Panc1 (cell line): ENCODE results near the gene RASSF5. TPM values are rescaled to one million over a fixed set of nuclear protein-coding genes. Genes with fewer than 3 reads are reported as not detected.

Source experiments
- ATAC-seq: fragments of 200-7000 bp; cut with Tn5 transposase; 2 replicates; pipeline ENCODE4 v1.9.1; 2020; ENCODE audit warnings: mild to moderate bottlenecking, moderate library complexity
- Bru-seq: library from RNA; stranded (reverse); fragments of 400-500 nt; gene quantifications from one replicate; lab custom pipeline; 2021; lab: Mats Ljungman, UMichigan
- BruChase-seq, 2 experiments: library from RNA; stranded (reverse); fragments of 400-500 nt; gene quantifications; one replicate each; lab custom pipeline; 2021; lab: Mats Ljungman, UMichigan
- BruUV-seq: library from RNA; stranded (reverse); fragments of 400-500 nt; replicated peaks from 2 replicates; lab custom pipeline; 2021; lab: Mats Ljungman, UMichigan
- CTCF ChIA-PET: fragments of 300-600 bp; sonication (Branson Sonifier 250); formaldehyde crosslinking; loops from one replicate; lab custom pipeline; 2022; ENCODE audit warnings: antibody characterized with exemption; lab: Charles Lee
- POLR2A ChIA-PET: fragments of 300-600 bp; sonication (Branson Sonifier 250); formaldehyde crosslinking; loops from one replicate; lab custom pipeline; 2022; ENCODE audit warnings: antibody characterized with exemption; lab: Charles Lee
- DNase-seq: peaks from one replicate; pipeline ENCODE4 v3.0.0-alpha.2; 2010; ENCODE audit warnings: low read depth, low spot score
- H3K27ac ChIP-seq: 2 replicates; pipeline ENCODE4 v1.5.1; 2011; ENCODE audit warnings: mild to moderate bottlenecking, low read length, inconsistent platforms
- H3K27me3 ChIP-seq: fragments of 200-500 bp; sonication (Bioruptor generic); 2 replicates; pipeline ENCODE4 v1.6.0; 2014; ENCODE audit warnings: low read length, inconsistent platforms; ENCODE audit not compliant: control insufficient read depth, insufficient read depth
- H3K36me3 ChIP-seq: fragments of 200-500 bp; sonication (Bioruptor generic); 2 replicates; pipeline ENCODE4 v1.5.1; 2014; ENCODE audit warnings: inconsistent platforms, mild to moderate bottlenecking, low read length, moderate library complexity; ENCODE audit not compliant: control insufficient read depth, insufficient read depth
- H3K4me1 ChIP-seq: 2 replicates; pipeline ENCODE4 v1.5.1; 2011; ENCODE audit warnings: inconsistent platforms, mild to moderate bottlenecking, low read length, moderate library complexity; ENCODE audit not compliant: control insufficient read depth, insufficient read depth
- H3K4me3 ChIP-seq, 2 experiments: 2 replicates each; pipeline ENCODE4 v1.5.1; 2011 to 2012; ENCODE audit warnings: low read depth in 2 of 2, low read length in 2 of 2, mild to moderate bottlenecking in 2 of 2, inconsistent platforms in 1 of 2, moderate library complexity in 1 of 2
- H3K9me3 ChIP-seq: fragments of 200-500 bp; sonication (Bioruptor generic); 2 replicates; pipeline ENCODE4 v1.5.1; 2014; ENCODE audit warnings: low read depth, mild to moderate bottlenecking, inconsistent platforms, low read length, moderate library complexity; ENCODE audit not compliant: control insufficient read depth, insufficient read depth
- POLR2AphosphoS5 ChIP-seq: IDR thresholded peaks from 2 replicates; pipeline ENCODE4 v1.6.1; 2012; ENCODE audit warnings: mild to moderate bottlenecking, low read depth, low read length, moderate library complexity
- REST ChIP-seq, 2 experiments: IDR thresholded peaks; 2 replicates each; pipeline ENCODE4 v1.6.1; 2011 to 2012; ENCODE audit warnings: low read depth in 2 of 2, control low read depth in 1 of 2, low read length in 1 of 2, mild to moderate bottlenecking in 1 of 2, moderate library complexity in 1 of 2; ENCODE audit not compliant: insufficient read depth in 1 of 2
- SIN3A ChIP-seq: IDR thresholded peaks from 2 replicates; pipeline ENCODE4 v1.6.1; 2012; ENCODE audit warnings: low read depth, mild to moderate bottlenecking, low read length, moderate library complexity, borderline replicate concordance; ENCODE audit not compliant: insufficient read depth
- TCF7L2 ChIP-seq: IDR thresholded peaks from 2 replicates; pipeline ENCODE4 v1.6.1; 2011; ENCODE audit warnings: mild to moderate bottlenecking, low read depth, low read length, inconsistent platforms
- in situ Hi-C: cut with HindIII; loops from 2 replicates; pipeline ENCODE4 v1.10.0; 2016; ENCODE audit warnings: low sequenced_read_pairs, low pct_unique_long_range_greater_than_20kb
- intact Hi-C: fragments of 100-400 bp; cut with micrococcal nuclease; formaldehyde crosslinking; loops from one replicate; pipeline ENCODE4 v1.10.0; 2022; ENCODE audit not compliant: unreplicated experiment
- long read RNA-seq: library from polyadenylated mRNA; unstranded; transcript quantifications from one replicate; pipeline ENCODE4 v2.0.0, GENCODE V29; 2021; ENCODE audit not compliant: unreplicated experiment
- polyA plus RNA-seq: library from polyadenylated mRNA; unstranded; fragments of >200 nt; gene quantifications from one replicate; pipeline ENCODE4 v1.2.1, GENCODE V29; 2012; ENCODE audit warnings: missing spikeins; ENCODE audit not compliant: insufficient read length
- total RNA-seq: library from RNA; stranded (reverse); gene quantifications from one replicate; pipeline ENCODE4 v1.2.1, GENCODE V29; 2021; ENCODE audit not compliant: unreplicated experiment
- TF ChIP-seq, protein P1 (sequence below): fragments of 450-650 bp; IDR thresholded peaks from 2 replicates; pipeline ENCODE4 v1.5.1; 2017; ENCODE audit warnings: mild to moderate bottlenecking

RASSF5 gene
- 1.6 TPM for total RNA-seq
- polyA plus RNA-seq, result 0.79 TPM
- Bru-seq, nascent RNA, result percentile 23 among the genes with signal in this experiment
- BruChase-seq, experiment 1, labeled RNA remaining after a 2-hour chase, result percentile 21 among the genes with signal in this experiment
- BruChase-seq, experiment 2, labeled RNA remaining after a 6-hour chase, result percentile 25 among the genes with signal in this experiment
- long read RNA-seq, partial matches to known transcripts, result 0 of 4 reads
- long read RNA-seq, other reads (novel, unspliced or antisense), result 1 of 4 reads

- Histone ChIP-seq H3K27ac (no peak within 1 kb of the TSS), H3K9me3 (no peaks in the 10 kb centered on the region), H3K4me3 (peak within 1 kb of the TSS; percentile 33 to 42), H3K4me1 (no peaks in the 10 kb centered on the region), H3K27me3 (peaks cover 35% of the 10 kb centered on the region), H3K36me3 (no peaks in the 10 kb centered on the region)
- no peak for DNase-seq
- ChIA-PET POLR2A (no interaction called here), CTCF (no interaction called here)
- TF ChIP-seq REST (IDR thresholded peaks at IDR 0.05; ENCODE audit: insufficient read depth in 1 of 2, low read depth in 2 of 2, low read length in 1 of 2) (no peak), SIN3A (no peak), TCF7L2 (peak; percentile 51; the same call in 1 of the 2 replicates), POLR2AphosphoS5 (no peak)
- TF ChIP-seq, protein P1, sequence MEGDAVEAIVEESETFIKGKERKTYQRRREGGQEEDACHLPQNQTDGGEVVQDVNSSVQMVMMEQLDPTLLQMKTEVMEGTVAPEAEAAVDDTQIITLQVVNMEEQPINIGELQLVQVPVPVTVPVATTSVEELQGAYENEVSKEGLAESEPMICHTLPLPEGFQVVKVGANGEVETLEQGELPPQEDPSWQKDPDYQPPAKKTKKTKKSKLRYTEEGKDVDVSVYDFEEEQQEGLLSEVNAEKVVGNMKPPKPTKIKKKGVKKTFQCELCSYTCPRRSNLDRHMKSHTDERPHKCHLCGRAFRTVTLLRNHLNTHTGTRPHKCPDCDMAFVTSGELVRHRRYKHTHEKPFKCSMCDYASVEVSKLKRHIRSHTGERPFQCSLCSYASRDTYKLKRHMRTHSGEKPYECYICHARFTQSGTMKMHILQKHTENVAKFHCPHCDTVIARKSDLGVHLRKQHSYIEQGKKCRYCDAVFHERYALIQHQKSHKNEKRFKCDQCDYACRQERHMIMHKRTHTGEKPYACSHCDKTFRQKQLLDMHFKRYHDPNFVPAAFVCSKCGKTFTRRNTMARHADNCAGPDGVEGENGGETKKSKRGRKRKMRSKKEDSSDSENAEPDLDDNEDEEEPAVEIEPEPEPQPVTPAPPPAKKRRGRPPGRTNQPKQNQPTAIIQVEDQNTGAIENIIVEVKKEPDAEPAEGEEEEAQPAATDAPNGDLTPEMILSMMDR, result no peak
- BruUV-seq, result no TSS peak
- ATAC-seq, result peak; percentile 86
- intact Hi-C loops (no loop called here), in situ Hi-C loops (no loop called here)
Measured at GRCh38 chr1:206507284-206508129, at the start of gene RASSF5. Gene RASSF5, plus strand, starts transcription at chr1:206507531. Its CDS starts 72 bp downstream, at chr1:206507603.

DNA sequence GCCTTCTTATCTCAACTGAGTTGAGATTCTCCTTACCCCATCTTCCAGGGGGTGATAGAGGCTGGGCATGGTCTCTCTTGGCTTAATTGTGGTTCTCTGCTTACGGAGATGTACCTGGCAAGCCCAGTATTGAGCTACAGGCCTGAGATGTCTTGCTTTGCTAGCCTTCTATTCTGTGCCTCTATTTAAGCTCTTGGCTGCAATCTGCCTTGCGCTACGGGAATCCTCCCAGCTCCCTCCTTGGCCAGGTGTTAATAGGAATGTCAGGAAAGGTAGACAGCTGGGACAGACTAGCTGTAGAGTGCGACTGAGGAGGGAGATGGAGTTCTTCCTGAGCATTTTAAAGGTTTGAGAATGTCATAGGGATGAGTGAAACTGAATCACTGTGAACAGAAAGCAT lies 47.6 kb upstream of the RASSF5 start:
- H3K4me3 ChIP-seq, result no peak overlapping the region
- no peaks in the 10 kb centered on the region for H3K9me3 ChIP-seq
- H3K4me1 ChIP-seq, result no peaks in the 10 kb centered on the region
- no peak for ATAC-seq
- CTCF ChIA-PET, result no interaction called here
- POLR2A ChIA-PET, result no interaction called here
- TF ChIP-seq POLR2AphosphoS5, result no peak
- H3K27ac ChIP-seq, result no peak overlapping the region
- intact Hi-C loops (no loop called here), in situ Hi-C loops (no loop called here)
- no peak for DNase-seq
- H3K36me3 ChIP-seq, result no peaks in the 10 kb centered on the region; the same call in none of the 2 replicates
- no peaks in the 10 kb centered on the region for H3K27me3 ChIP-seq
- BruUV-seq, result no TSS peak
